ENCODE measurements around the gene CRYM.
A peak's percentile ranks its signal among the peaks of the same experiment; 100 is the strongest.

The CRYM gene

DNA sequence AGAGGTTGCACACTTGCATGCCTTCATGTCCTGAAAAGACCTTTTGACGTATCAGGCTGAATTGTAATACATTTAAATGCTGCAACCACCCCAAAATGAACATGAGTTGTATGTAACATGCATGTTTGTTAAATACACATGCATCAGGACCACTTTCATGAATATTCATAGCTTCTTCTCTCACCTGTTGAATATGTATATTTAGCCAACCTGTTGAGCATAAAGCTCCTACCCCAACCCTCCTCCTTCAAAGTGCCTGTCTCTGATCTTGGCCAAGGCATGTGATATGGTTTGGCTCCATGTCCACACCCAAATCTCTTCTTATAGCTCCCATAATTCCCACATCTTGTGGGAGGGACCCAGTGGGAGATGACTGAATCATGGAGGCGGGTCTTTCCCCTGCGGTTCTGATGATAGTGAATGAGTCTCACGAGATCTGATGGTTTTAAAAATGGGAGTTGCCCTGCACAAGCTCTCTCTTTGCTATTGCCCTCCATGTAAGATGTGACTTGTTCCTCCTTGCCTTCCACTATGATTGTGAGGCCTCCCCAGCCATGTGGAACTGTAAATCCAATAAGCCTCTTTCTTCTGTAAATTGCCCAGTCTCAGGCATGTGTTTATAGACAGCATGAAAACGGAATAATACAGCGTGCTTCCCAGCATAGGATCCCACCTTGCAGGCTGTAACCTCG lies 3.8 kb upstream of the CRYM start:
- no peaks in the 10 kb centered on the region for H3K36me3 Mint-ChIP-seq (ENCODE audit: low read depth)
- DNase-seq: no peak
- H3K4me3 Mint-ChIP-seq: no peak overlapping the region
- H3K27ac Mint-ChIP-seq: no peak overlapping the region
- no peaks in the 10 kb centered on the region for H3K4me1 Mint-ChIP-seq
- peaks cover 63% of the 10 kb centered on the region for H3K27me3 Mint-ChIP-seq (ENCODE audit: low read depth, poor library complexity)
- TF ChIP-seq, protein P1, sequence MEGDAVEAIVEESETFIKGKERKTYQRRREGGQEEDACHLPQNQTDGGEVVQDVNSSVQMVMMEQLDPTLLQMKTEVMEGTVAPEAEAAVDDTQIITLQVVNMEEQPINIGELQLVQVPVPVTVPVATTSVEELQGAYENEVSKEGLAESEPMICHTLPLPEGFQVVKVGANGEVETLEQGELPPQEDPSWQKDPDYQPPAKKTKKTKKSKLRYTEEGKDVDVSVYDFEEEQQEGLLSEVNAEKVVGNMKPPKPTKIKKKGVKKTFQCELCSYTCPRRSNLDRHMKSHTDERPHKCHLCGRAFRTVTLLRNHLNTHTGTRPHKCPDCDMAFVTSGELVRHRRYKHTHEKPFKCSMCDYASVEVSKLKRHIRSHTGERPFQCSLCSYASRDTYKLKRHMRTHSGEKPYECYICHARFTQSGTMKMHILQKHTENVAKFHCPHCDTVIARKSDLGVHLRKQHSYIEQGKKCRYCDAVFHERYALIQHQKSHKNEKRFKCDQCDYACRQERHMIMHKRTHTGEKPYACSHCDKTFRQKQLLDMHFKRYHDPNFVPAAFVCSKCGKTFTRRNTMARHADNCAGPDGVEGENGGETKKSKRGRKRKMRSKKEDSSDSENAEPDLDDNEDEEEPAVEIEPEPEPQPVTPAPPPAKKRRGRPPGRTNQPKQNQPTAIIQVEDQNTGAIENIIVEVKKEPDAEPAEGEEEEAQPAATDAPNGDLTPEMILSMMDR (IDR thresholded peaks at IDR 0.05): no peak
- H3K9me3 Mint-ChIP-seq: peaks cover 7% of the 10 kb centered on the region

DNA sequence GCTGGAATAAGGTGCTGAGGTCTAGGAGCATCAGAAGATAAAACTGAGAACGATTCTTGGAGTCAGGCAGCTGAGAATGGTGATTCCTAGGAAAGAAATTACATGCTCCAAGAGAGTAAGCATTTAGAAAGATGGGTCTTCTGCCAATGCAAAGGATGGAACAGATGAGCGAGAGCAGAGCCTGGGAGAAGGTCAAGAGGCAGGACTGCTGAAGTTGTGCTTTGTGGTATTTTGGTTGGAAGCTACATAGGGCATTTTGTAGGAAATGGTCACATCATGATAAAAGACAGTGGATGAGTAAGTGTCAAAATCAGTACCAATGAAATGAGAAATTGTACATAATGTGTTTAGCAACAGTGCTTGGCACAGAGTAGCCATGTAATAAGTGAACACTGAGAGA lies 1.4 kb upstream of the CRYM start:
- Mint-ChIP-seq H3K27ac (no peak overlapping the region), H3K4me1 (peaks cover 5% of the 10 kb centered on the region), H3K27me3 (ENCODE audit: low read depth, poor library complexity) (peaks cover 79% of the 10 kb centered on the region), H3K36me3 (ENCODE audit: low read depth) (no peaks in the 10 kb centered on the region), H3K9me3 (peaks cover 7% of the 10 kb centered on the region), H3K4me3 (no peak overlapping the region)
- no peak for DNase-seq
- TF ChIP-seq, protein P1 (IDR thresholded peaks at IDR 0.05): no peak

DNA sequence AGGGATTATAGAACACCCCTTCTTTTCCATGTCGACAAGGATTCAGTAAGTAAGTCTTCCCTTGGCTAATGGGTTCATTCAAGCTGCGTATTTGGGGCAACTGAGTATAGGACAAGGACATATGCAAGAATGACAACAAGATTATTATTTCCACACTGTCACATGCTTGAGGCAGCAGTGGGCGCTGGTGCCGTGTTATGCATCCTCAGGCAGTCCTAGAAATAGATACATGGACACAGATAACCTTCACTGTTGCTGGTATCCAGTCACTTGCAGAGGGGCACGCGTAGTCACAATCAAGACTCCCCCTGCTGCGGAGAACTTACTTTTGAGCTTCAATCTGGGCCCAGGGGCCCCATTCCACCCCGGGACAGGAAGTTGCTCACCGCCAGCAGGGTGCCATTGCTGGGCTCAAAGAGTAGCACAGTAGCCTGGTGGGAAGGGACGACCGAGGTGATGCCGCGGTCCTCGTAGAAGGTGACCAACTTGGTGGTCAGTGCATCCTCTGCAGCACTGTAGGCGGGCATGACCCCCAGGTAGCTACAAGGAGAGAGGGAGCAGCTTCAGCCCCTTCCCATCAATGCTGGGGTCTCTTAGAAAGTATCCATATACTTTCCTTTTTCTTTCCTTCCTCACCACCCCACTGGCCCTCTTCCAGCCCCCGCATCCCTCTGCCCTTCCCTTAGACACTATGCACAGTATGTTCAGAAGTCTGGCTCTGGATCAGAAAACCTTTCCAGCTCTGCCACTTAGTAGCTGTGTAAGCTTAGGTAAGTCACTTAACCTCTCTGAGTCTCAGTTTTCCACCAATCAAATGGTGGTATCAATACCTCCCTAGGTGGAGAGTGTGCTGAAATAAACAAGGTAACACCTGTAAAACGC lies 804 bp downstream of the CRYM start:
- TF ChIP-seq, protein P1 (IDR thresholded peaks at IDR 0.05): no peak
- H3K27ac Mint-ChIP-seq: no peak overlapping the region

DNA sequence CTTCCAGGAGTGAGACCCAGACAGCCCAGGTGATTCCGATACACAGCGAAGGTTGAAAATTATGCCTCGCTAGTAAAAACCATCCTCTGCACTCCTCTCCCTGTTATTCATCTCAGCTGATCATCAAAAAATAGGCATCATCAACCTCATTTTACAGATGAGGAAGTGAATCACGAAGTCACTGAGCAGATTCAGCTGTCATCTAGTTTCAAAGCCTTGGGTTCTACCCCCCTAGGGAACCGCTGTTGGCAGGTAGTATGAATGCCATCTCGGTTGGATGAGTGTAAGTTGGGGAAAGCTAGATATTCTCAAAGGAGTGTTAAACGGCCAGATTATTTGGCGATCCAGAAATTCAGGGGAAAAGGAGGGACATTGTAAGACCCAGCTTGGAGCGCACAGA lies 2.0 kb downstream of the CRYM start:
- Mint-ChIP-seq H3K27ac (no peak overlapping the region), H3K4me1 (peaks cover 15% of the 10 kb centered on the region), H3K36me3 (ENCODE audit: low read depth) (no peaks in the 10 kb centered on the region), H3K27me3 (ENCODE audit: low read depth, poor library complexity) (peaks cover 69% of the 10 kb centered on the region), H3K9me3 (no peaks in the 10 kb centered on the region), H3K4me3 (no peak overlapping the region)
- TF ChIP-seq, protein P1 (IDR thresholded peaks at IDR 0.05): no peak
- no peak for DNase-seq

More for the DNA sequence above, 804 bp downstream of the CRYM start:
- H3K36me3 Mint-ChIP-seq (ENCODE audit: low read depth): no peaks in the 10 kb centered on the region
- peaks cover 7% of the 10 kb centered on the region for H3K9me3 Mint-ChIP-seq
- no peak for DNase-seq
- H3K27me3 Mint-ChIP-seq (ENCODE audit: low read depth, poor library complexity): peaks cover 79% of the 10 kb centered on the region
- H3K4me3 Mint-ChIP-seq: peak overlapping the region; percentile 78
- H3K4me1 Mint-ChIP-seq: peaks cover 15% of the 10 kb centered on the region

DNA sequence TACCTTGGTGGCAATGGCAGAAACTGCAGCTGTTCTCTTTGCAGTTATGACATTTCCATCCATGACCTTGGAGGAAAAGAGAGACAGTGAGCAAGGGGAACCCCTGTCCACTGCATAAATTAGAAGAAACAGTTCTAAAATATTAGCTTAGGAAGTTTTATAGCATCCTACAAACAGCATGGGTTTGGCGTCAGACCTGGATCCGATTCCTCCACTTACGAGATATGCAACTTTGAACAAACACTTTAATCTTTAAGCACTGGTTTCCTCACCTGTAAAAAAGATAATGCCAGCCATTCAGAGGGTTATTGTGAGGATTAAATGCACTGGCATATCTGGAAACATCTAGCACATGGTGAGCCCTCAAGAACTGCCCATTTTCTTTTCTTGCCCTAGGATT lies 2.6 kb downstream of the CRYM start:
- H3K36me3 Mint-ChIP-seq (ENCODE audit: low read depth): no peaks in the 10 kb centered on the region
- no peaks in the 10 kb centered on the region for H3K9me3 Mint-ChIP-seq
- H3K4me3 Mint-ChIP-seq: no peak overlapping the region
- H3K4me1 Mint-ChIP-seq: peaks cover 15% of the 10 kb centered on the region
- DNase-seq: no peak
- TF ChIP-seq, protein P1 (IDR thresholded peaks at IDR 0.05): no peak
- H3K27ac Mint-ChIP-seq: no peak overlapping the region
- H3K27me3 Mint-ChIP-seq (ENCODE audit: low read depth, poor library complexity): peaks cover 66% of the 10 kb centered on the region
